HG03565 (cell line): ENCODE data around the gene ADGRF1.
"Not testable (repeated sequence)": the region's sequence is repeated elsewhere in the genome, so short reads cannot be mapped to it uniquely, and the experiment has no call there.

Experiments used
- ATAC-seq: cut with Tn5 transposase; IDR thresholded peaks from one replicate; pipeline ENCODE4 v1.9.1; 2021; ENCODE audit warnings: mild to moderate bottlenecking, moderate library complexity; ENCODE audit not compliant: unreplicated experiment

The ADGRF1 gene

DNA sequence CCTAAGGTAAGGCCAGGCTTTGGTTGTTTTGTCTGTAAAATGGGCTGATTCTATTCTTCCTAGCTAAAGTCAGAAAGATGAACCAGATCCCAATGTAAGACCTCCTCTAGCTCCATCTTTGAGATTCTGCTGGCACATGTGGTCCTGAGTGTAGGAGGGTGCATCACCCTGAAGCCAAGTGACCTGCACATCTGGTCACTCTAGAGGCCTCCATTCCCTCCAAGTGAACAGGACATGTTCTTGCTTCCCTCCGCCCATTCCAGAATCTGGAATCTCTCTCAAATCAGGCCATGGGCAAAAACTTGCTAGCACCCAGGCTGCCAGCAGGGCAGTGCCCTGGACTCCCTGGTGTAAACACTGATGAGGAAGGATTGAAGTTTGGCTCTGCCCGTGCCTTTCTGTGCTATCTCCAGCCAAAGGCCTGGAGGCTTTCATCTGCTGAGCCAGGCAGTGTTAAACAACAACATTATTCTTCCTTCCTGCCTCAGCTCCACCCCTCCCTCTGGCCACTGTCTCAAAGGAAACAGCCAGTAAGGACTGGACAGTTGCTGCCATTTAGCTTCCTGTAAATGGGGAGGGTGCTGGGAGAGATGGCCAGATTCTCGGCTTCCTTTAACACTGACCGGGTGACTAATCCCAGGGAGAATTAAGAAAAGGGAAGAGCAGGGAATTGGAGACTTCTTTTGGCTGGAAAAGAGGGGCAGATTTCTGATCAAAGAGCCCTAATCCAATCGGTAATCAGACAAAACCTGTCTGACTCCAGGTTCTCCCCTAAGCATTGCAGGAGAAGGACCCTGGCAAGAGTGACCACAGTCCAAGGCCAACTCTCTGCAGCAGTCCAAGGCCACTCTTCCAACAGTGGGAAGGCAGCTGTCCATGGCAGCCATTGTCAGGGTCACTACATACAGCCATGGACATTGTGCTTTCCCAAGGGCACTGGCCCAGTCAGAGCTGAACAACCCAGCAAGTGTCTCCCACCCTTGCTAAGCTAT, 19.5 kb upstream of the ADGRF1 start:
- ATAC-seq = no peak

DNA sequence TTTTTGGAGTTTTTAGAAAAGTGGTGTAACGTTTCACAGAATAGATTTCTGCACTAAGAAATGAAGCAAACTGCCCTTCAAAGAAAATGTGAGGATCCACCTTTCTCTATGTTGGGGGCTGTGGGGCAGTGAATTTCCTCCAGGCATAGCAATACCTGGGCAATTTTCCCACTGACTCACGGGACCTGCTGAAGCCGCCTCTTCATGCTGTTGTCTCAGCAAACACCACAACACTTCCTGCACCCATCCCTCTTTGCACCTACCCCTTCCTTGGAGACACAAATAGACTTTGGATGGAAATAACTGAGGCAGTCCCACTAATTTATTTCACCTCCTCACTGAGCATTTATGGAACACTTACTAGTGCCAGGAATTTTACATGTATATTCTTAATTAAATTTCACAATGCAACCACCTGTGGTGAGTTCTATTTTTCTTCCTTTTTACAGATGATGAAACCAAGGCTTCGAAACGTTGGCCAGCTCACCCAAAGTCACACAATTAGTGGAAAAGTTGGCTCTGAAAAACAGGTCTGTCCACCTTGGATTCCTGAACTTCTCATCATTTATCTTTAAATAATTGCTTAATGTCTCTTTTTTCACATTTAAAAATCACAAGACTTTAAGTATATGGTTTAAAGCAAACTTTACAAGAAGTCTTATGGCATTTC, 17.2 kb upstream of the ADGRF1 start:
- ATAC-seq = no peak

DNA sequence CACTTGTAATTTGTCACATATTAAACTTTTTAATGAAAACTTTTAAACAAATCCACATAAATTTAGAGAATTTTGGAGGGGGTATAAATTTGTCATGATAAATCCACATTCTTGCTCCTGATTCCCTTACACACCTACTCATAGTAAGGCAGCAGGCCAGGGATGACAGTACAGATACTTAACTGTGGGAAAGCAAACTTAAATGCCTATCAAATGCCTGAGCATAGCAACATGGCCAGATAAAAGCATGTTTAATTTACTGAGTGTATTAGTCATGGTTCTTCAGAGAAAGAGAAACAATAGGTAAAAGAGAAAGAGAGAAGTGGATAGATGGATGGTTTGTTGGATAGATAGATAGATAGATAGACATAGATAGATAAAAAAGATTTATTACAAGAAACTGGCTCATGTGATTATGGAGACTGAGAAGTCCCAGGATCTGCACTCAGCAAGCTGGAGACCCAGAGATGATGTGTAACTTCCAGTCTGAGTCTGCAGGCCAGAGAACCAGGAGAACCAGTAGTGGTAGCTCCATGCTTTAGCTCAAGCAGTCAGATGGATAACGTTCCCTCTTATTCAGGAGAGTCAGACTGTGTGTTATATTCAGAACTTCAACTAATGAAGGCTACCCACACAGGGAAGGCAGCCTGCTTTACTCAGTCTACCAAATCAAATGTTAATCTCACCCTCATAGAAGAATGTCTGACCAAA, 15.9 kb upstream of the ADGRF1 start:
- ATAC-seq = no peak

DNA sequence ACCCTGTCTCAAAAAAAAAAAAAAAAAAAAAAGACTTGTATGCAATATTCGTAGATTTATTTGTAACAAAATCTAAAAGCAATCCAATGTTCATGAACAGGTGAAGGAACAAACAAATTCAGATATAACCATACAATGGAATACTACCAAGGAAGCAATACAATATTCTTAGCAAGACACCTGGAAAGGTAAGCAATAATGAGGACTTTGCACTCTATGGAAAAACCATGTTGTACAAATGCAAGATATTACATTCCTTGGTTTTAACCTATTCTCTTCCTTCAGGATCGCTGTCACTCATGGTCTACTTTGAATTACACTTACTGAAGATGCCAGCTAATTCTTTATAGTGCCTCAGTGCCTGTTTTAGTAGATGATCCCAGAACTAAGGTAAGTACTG, 14.7 kb upstream of the ADGRF1 start:
- ATAC-seq = no peak

DNA sequence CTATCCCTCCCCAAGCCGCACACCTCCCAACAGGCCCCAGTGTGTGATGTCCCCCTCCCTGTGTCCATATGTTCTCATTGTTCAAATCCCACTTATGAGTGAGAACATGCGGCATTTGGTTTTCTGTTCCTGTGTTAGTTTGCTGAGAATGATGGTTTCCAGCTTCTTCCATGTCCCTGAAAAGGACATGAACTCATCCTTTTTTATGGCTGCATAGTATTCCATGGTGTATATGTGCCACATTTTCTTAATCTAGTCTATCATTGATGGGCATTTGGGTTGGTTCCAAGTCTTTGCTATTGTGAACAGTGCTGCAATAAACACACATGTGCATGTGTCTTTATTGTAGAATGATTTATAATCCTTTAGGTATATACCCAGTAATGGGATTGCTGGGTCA, 12.2 kb upstream of the ADGRF1 start:
- not testable (repeated sequence) for ATAC-seq

DNA sequence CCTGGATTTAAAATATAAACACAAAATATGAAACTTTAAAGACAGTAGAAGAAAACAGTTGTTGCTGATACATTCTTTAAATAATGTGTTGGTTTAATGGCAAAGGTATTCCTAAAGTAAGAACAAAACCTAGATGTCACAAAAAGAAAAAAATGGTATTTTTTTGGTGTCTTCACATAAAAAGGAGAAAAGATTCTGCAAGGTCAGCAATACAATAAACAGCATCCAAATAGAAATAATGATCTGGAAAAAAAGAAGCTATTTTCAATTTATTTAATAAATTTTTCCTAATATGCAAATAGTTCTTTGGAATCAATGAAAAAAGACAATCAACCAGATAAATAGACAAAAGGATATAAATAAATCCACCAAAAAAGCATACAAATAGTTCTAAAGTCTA, 6.5 kb upstream of the ADGRF1 start:
- ATAC-seq = no peak

DNA sequence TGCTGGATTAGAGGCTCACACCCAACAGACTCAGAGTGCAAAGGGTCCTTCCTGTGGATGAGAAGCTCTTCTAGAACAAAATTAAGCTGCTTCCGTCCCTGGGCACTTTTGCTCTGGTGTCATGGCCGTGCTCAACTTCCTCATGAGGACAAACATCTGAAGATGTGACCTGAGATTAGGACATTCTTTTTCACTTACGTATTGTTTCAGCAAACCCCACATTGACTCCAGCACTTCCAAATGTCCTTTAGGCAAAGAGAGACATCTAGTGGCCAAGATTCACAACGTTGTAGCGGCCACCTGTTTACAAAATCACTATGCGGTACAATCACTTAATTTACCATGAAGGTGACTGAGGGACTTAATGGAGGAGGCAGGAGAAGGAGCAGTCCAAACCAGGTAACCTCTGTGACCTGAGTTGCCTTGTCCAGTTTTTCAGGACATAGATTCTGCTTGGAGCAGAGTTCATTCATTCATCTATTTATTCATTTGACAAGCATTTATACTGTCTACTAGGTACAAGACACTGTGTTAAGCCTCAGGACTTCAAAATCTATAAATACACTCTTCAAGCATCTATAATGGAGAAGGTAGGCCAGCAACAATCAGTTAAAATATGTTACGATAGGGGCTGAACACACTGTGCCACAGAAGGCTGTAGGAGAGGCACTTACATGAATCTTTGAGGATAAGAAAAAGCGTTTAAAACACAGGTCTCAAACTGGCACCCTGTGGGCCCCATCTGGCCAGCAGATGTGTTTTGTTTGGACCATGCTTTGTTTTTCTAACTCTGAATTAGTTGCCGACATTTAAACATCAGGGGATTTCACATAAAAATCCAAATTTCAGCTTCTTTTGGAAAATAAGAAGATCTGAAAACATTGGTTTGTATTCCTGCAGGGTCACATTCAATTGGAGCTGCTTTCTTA, 5.6 kb upstream of the ADGRF1 start:
- ATAC-seq = peak; percentile 84

DNA sequence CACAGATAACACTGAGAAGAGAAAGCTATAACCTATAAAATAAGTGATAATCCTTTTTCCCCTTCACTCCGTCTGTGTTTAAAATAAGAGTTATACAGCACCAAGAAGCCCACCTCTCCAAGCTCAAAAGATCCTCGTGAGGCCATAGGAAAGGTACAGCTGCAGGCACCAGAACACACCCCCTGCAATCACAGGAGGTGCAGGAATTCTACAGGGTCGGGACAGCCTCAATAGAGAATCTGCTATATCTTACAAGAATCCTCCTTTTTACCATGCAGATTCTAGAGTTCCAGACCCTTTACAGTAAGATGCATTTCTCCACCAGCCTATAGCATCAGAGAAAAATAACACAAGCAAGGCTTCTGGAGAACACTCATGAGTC, 5.0 kb upstream of the ADGRF1 start:
- no peak for ATAC-seq

DNA sequence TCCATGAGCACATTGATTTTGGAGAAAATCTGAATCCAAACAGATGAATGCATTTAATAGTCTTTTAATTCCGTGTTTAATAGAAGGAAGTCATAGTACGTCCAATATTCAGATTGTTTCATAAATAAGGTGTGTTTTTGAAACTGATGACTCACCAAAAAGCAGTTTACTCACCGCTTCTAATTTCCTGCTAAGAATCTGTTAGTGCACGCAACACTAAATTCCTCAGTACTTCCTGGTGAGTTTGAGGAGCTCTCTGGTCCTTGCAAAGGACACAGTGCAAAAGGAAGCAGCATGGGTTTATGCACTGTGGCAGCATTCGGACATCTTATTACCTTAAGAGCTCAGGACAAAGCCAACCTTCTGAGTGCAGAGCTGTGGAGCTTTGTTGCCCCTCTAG, 2.3 kb upstream of the ADGRF1 start:
- ATAC-seq = no peak

DNA sequence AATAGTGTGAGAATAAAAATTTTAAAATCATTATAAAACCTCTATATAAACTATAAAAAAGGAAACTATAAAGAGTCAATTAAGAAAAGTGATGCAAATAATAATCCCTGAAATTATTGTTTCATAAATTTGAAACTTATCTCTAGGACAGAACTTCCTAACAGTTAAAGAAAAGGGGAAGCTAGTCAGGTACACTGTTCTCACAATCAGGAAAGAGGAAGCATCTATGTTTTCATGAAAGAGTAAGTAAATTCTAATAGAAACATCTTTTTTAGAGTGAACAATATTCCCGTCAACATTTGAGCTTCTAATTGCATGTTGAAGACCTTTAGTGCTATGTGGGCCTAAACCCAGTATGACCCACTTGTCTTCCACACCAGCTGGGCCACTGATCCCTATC, 1.2 kb upstream of the ADGRF1 start:
- ATAC-seq = no peak

DNA sequence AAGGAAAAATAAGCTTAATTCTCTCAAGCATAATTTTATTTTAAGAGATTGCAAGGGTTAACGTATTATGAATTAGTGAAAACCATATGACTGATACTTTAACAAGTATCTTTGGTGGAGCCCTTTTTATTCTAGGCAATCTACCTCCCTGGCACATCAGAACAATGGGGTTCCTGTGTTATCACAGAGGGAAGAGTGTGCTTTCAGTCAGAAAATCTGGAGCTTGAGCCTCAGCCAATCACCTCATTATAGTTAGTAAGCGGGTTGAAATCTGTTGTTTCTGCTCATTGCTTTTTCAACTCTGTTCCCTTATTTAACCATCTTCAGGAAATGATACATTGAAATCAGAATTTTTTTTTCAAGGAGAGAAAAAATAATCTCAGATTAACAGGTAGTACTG, 391 bp downstream of the ADGRF1 start:
- ATAC-seq = no peak

DNA sequence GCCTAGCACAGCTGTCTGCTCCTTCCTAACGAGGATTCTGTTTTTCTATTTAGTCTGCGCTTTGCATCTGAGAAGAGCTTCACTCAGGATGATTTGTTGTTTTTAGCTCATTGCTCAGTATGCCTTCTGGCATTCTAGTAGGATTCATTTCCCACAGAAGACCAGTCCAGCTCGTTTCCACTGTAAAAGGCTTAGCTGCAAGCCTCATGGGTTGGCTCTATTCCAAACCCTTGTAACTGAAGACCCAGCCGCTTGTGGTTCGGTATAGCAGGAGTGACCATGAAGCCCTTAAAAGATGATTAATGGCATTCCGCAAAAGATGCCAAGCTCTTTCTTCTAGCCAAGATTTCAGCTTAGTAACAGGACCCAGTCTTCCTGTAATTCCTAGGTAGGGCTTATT, 7.2 kb downstream of the ADGRF1 start:
- no peak for ATAC-seq

DNA sequence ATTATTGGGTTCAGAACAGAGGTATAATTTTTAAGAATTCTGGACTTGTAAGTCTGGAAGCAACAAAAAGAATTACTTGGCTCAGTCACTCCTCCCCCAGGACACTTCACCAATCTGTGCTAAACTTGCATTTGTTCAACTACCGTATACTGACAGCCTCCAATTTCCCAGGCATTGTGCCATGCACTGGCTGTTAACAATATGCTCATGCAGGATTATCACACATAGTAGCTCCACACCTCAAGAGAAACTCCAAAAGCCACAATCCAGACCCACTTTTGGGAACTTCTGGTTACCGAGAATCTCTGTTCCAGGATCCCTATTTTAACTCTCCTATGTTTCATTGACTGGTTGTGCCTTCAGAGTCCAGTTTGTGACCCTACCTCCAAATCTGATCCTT, 7.7 kb downstream of the ADGRF1 start:
- ATAC-seq = no peak

DNA sequence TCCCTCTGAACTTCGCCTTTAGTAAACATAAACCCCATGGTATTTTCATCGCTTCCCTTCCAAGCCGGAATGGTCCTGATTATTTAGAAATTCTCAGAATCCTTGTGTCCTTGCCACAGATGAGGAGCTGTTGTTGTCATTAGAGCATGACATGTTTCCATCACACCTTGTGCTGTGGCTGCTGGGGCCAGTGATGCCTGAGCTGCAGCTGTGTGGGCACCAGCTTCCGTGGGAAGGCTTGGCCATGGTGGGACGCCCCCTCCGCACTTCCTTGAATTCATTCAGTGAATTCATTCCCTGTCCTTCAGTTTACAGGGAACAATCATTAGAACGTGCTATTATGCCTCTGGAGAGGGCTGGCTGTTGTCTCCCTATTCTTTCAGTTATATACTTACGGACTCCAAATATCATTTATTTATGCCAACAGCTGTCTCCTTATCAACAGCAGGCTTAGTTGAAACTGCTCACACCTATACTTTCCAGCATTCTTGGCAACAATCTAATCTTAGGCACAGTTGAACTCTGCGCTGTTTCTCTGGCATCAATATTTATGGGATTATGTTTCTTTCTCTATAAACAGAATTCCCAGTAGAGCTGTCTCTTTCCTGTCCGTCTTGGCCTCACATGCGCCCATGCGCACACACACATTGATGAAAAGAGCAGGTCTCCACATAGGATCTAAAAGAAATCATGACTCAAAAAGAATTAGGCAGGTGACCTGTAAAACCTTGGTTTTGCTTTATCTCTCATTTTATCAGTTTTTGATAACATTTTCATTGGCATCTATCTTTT, 9.0 kb downstream of the ADGRF1 start:
- ATAC-seq = no peak

DNA sequence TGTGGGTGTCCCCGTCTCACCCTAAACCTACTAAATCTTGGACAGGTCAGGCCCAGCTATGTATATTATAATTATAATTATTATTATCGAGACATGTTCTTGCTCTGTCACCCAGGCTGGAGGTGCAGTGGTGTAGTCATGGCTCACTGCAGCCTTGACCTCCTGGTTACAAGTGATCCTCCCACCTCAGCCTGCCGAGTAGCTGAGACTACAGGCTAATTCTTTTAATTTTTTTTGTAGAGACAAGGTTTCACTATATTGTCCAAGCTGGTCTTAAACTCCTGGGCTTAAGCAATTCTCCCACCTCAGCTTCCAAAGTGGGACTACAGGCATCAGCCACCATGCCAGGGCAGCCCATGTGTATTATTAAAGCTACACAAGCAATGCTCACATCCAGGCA, 10.5 kb downstream of the ADGRF1 start:
- no peak for ATAC-seq

DNA sequence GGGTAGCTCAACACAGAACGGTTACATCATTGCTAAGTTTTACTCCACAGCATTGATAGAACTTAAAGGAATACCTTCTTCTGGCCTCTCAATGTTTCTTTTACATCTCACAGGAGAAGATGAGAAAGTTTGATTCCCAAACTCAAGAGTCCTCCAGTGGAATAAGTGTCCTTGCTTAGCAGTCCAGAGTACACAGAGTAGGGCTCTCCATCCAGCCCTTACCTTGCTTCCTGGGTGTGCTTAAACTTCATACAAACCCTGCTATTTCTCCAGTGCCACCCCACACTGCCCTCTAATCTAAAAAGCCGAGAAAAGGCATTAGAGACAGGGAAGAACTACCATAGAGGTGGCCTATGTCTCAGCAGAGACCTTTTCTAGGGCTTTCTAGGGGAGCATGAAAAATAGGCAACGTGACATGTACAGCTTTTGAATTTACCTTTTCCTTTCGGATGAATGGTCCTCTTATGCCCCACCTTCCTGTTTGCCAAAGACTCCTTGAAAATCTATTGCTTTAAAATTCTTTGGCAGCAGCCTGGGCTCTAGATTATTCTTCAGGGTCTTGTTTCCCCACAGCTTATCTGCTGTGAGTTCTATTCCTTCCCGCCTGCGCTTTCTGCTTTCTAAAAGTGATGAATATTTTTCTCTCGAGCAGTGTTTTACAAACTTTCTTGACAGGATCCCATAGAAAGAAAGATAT, 12.1 kb downstream of the ADGRF1 start:
- no peak for ATAC-seq

DNA sequence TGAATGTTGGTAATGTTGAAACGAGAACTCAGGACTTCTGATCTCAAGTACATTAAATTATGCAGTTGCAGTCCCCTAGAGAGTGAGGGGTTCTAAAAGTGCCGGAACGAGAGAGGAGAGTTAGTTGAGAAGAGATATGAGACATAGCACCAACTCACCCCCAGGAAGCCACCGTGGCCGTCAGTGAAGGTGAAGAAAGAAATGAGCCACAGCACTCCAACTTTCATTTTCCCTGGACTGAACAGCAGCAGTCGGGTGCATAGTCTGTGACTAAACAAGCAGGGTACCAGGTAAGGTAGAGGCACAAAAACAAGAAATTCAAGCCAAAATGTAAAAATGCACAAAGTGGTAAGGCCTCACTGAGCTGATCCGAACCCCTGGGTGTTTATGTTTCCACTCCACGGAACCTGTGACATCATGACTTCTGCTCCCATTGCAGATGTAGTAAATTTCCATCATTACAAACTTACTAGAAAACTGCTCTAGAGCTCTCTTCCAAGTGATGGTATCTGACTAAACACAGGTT, 13.2 kb downstream of the ADGRF1 start:
- no peak for ATAC-seq

DNA sequence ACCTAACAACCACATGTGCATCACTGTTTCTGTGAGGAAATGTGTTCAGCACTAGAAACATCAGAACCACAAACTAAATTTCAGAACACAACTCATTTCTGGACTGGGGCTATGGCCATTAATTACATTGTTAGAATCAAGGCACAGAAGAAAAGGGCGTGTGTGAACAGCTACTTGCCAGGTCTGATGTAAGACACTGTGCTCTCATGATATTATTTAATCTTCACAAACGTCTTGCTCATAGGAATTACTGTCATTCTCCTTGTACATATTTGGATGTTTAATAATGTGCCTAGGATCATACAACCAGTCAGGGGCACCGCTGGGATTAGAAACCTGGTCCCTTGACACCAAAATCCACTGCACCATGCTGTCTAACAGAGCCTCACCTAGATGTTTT, 14.8 kb downstream of the ADGRF1 start:
- ATAC-seq = no peak

DNA sequence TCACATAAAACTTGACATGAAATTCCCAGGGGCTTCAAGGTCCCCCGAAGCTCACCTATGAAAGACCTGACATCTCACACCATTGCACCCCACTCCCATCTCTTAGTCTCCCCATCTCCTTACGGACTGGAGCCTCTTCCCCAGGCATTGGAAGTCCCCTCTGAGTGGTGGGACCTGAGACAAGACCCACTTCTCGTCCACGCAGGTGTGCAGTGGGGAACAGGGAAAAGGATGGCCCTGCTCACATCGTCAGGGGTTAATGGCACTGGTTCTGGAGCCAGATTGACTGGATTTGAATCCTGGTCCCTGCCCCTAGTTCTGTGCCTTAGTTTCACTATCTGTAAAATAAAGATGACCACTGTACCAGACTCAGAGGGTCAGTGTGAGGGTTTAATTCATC, 15.5 kb downstream of the ADGRF1 start:
- ATAC-seq = no peak
